Nucleus accumbens (tissue), 56 donors: ENCODE data around the gene NTN3.
A peak's percentile ranks its signal among the peaks of the same experiment; 100 is the strongest.

ENCODE experiments used
- DNase-seq, 56 donors: peaks; one replicate each; lab custom pipeline; 2025; lab: John Stamatoyannopoulos, UW

Gene NTN3

DNA sequence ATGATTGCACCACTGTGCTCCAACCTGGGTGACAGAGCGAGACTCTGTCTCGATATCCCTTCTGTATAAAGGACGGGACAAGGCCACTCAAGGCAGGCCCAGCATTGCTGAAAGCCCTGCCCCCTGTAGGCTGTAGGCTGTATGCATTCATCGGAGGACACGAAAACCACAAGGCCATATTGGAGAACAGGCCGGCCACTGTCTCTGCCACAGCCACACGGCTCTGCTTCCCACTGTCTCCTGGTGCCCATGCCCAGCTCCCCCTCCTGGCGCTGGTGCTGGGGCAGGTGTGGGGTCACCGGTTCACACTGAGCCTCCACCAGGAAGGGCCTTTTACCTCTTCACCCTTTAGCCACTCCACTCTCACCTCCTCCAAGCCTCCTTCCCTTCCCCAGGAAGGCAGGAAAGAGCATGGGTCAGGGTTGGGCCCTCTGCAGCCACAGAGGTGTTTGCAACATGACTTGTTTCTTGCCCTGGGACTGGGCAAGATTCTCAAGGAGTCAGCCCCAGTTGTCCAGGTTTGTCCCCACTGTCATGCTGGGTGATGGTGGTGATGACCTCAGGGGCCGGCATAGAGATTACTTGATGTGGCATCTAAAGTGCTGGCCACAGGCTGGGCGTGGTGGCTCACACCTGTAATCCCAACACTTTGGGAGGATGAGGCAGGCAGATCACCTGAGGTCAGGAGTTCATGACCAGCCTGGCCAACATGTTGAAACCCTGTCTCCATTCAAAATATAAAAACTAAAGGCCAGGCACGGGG lies 5.3 kb upstream of the NTN3 start:
- no peak for DNase-seq

DNA sequence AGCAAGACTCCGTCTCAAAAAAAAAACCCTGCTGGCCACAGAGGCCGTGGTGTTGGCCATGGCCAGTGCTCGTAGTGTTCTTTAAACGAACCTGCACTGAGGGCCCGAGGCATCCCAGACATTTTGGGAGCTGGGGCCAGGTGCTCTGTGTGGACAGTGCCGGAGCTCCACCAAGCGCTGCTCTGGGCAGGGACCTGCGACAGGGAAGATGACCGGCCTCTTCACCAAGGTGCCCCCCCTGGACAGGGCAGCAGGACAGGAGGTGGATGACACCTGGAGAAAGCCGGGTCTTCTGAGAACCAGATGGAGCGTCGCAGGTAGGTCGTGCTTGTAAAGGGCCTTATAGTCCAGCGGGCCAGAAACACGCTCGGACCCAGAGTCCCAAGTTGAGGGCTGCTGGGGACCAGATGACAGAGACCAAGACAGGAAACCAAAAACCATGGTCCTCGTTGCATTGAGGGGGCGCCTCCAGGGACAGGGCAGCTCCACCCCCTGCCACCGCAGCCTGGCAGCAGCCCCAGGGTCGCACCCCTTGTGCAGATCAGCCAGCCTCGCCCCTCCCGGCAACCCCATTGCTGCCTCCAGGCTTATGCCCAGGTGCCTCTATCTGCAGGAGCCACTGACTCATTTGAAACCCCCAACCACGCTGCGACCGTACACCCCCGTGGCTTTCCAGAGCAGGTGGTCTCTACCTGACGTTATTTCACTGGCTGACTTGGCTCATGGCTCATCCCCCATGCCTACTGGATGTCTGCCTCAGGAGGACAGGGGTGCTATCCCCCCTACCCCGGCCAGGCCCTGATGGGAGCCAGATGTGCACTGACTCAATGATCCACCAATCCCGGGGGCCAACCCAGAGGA lies 4.2 kb upstream of the NTN3 start:
- no peak for DNase-seq

DNA sequence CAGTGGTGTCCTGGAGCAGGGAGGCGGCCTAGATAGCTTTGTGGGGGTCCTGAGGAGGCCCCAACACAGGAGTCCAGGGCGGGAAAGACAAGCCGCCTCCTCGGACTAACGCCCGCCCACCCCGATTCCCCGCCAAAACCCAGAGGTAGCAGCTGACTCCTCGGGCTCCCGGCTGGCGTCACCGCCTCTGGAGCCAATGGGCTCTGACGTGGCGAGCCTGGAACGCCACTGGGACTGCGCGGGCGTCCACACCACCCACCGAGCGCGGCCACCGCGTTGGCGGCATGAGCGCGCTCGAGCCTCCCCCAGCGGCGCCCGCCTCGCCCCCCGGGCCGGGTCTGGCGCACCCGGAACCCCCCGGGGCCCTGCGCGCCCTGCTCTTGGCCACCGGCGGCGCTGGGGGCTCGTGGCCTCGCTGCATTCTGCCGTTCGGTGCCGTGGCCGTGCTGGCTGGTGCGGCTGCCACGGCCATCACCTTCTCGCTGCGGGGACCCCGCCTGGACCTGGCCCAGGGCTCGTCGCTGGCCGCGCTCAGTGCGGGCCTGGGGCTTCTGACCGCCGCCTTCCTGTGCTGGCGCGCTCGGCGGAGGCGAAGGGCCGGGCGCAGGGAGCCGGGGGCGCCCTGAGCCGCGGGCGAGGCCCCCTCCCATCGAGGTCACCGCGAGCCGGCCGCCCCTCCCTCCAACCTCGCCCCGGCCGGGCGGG lies 3.4 kb upstream of the NTN3 start:
- DNase-seq = peak in 42 of 56 donors; percentile 10 to 78 (median 52)

- peak in 5 of 56 donors; percentile 13 to 37 (median 23) for DNase-seq
Measured at GRCh38 chr16:2468233-2468724, 2.8 kb upstream of the NTN3 start.

GRCh38 chr16:2468725-2469398 lies 2.2 kb upstream of the NTN3 start:
- DNase-seq = peak in 32 of 56 donors; percentile 21 to 76 (median 48)

GRCh38 chr16:2469399-2470233 lies 1.5 kb upstream of the NTN3 start:
- peak in 2 of 56 donors; percentile 18 to 27 for DNase-seq

DNA sequence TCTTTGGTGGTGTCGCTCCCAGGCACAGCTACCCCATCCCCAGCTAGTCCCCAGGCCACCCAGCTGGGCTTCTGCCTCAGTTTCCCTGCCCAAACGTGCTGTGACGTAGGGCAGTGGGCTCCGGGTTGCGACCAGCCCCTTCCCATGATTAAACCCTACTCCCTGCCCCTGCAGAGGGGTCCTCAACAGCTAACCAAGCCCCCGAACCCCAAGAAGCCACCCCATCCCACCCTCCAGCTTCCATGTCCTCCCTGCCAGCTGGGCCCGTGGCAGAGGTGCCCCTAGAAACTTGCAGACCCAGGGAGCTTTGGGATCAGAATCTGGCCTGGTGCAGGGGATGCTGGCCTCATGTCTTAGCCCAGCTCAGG lies 879 bp upstream of the NTN3 start:
- DNase-seq = no peak

DNA sequence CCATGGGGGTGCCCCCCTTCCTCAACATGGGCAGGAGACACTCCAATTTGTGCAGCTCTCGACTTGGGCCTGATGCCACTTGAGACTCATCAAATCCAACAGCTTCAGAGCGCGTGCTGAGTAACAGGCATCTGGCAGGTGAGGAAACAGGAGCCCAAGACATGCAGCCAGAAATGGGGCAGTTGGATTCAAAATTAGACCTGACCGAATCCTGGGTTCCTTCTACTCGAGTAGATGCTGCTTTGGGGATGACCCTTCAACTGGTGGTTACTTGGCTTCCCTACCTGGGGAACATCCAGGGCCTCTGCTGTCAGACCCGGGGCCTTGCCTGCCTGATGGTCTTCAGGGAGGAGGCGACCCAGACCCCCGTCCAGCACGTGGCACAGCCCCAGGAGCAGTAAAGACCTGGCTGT lies 488 bp upstream of the NTN3 start:
- DNase-seq = peak in 3 of 56 donors; percentile 13 to 62 (median 47)

DNA sequence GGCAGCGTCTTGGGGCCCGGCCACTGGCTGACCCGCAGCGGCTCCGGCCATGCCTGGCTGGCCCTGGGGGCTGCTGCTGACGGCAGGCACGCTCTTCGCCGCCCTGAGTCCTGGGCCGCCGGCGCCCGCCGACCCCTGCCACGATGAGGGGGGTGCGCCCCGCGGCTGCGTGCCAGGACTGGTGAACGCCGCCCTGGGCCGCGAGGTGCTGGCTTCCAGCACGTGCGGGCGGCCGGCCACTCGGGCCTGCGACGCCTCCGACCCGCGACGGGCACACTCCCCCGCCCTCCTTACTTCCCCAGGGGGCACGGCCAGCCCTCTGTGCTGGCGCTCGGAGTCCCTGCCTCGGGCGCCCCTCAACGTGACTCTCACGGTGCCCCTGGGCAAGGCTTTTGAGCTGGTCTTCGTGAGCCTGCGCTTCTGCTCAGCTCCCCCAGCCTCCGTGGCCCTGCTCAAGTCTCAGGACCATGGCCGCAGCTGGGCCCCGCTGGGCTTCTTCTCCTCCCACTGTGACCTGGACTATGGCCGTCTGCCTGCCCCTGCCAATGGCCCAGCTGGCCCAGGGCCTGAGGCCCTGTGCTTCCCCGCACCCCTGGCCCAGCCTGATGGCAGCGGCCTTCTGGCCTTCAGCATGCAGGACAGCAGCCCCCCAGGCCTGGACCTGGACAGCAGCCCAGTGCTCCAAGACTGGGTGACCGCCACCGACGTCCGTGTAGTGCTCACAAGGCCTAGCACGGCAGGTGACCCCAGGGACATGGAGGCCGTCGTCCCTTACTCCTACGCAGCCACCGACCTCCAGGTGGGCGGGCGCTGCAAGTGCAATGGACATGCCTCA lies 773 bp downstream of the NTN3 start:
- DNase-seq = peak in 3 of 56 donors; percentile 20 to 31 (median 29)

GRCh38 chr16:2472488-2472864 lies 1.4 kb downstream of the NTN3 start:
- DNase-seq = no peak

DNA sequence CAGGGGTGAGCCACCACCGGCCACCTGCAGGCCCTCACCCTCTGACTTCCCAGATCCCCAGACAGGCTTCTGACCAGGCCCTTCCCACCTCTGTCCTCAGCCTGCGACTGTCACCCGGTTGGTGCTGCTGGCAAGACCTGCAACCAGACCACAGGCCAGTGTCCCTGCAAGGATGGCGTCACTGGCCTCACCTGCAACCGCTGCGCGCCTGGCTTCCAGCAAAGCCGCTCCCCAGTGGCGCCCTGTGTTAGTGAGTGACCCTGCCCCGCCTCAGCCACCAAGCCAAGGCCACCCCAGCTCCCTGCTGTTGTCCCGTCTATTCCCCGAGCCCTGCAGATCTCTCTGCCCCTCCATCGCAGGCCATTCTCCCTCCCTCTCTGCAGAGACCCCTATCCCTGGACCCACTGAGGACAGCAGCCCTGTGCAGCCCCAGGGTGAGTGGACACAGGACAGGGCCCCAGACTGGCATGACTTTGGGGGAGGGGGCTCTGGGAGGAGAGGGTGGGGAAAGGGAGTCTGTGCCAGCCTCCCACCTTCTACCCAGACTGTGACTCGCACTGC lies 1.9 kb downstream of the NTN3 start:
- DNase-seq = no peak

- peak in 11 of 56 donors; percentile 25 to 67 (median 54) for DNase-seq
Measured at GRCh38 chr16:2473446-2473926, 2.4 kb downstream of the NTN3 start.

DNA sequence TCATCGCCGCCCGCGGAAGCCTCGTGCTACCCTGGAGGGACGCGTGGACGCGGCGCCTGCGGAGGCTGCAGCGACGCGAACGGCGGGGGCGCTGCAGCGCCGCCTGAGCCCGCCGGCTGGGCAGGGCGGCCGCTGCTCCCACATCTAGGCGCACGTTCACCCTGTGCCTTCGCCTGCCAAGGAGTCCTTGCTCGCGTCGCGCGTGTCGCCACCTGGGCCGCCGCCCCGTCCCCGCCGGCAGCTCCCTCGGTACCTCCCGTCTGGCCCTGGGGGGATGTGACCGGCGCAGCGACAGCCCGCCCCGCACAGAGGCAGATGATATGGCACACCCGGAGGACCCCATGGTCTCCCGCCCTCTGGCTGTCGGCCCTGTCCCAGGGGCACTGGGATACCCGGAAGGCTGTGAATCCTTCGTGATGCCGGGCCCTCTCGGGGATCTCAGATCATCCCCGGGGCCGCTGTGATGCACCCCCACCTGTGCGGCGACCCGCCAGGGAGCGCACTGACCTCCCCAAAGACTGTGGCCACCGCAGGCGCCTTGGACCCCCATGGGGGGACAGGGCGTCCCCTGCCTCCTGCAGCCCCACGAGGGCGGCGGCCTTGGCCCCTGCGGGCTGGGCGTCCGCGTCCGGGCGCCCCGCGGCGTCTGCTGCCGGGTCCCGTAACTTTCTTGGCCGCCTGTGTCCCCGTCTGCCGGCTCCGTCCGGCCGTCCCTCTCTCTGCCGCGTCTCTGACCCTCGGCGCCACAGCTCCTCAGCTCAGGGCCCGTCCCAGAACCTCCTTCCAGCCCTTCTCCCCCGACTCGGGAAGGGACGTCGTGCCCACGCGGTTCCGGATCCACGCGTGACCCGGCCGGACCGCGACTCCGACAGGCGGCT lies 3.1 kb downstream of the NTN3 start:
- DNase-seq = peak in 37 of 56 donors; percentile 19 to 76 (median 45)

DNA sequence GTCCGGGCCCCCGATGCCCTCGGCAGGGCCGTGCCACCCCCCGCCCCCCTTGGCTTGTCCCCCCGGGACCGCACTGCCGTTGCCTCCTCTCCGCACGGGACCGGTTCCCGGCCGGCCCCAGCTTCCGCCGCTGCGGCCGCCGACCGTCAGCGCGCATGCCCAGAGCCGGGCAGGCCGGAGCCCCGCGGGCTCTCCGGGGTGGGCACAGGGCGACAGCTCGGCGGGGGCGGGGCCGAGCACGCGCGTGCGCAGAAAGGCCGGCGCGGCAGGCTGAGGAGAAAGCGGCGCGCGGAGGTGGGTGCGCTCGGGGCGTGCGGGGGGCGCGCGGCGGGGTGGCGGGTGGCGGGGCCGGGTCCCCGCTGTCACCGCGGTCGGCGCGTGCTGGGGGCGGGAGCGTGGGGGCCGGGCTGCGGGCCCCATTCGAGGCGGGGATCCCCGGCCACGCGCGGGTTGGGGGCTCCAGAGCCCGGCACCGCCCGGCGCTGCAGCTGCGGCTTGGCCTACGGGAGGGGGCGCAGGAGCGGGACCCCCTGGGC lies 3.8 kb downstream of the NTN3 start, which contains the start of gene TBC1D24:
Gene TBC1D24, plus strand, starts transcription at position 251 of the 536 bp plus-strand sequence. CDS start 21,022 bp downstream, outside the sequence.
- peak in 53 of 56 donors; percentile 36 to 90 (median 76) for DNase-seq

GRCh38 chr16:2475413-2476344 lies 4.6 kb downstream of the NTN3 start:
- DNase-seq = peak in 3 of 56 donors; percentile 46 to 72 (median 51)
